Activated CD8-positive, alpha-beta memory T cell treated with anti-CD3 and anti-CD28 coated beads, Interleukin-2, amount 10 ng/mL, durations not matched to agents 7 days and 5 days (primary cell): ENCODE results near the gene HEXD. TPM values are rescaled to one million over a fixed set of nuclear protein-coding genes. Genes with fewer than 3 reads are reported as not detected.
"Not testable (repeated sequence)": the region's sequence is repeated elsewhere in the genome, so short reads cannot be mapped to it uniquely, and the experiment has no call there.

ENCODE experiments used
- ATAC-seq: fragments of 150-1000 bp; cut with Tn5 transposase; one replicate; pipeline ENCODE4 v1.10.0; 2021; ENCODE audit warnings: moderate library complexity
- CTCF ChIA-PET: fragments of 350-600 bp; sonication (Branson Sonifier 250); formaldehyde crosslinking; loops from one replicate; lab custom pipeline; 2021; ENCODE audit warnings: antibody characterized with exemption; lab: Charles Lee
- DNase-seq: peaks from one replicate; pipeline ENCODE4 v3.0.0-alpha.2; 2020
- H3K27ac Mint-ChIP-seq: one replicate; pipeline ENCODE4 v1.8.0; 2021; ENCODE audit warnings: mild to moderate bottlenecking, mixed read lengths
- H3K27me3 Mint-ChIP-seq: one replicate; pipeline ENCODE4 v1.8.0; 2021; ENCODE audit warnings: mixed read lengths
- H3K36me3 Mint-ChIP-seq: one replicate; pipeline ENCODE4 v1.8.0; 2021; ENCODE audit warnings: mild to moderate bottlenecking, mixed read lengths
- H3K4me1 Mint-ChIP-seq: one replicate; pipeline ENCODE4 v1.8.0; 2021; ENCODE audit warnings: mixed read lengths
- H3K4me3 Mint-ChIP-seq: one replicate; pipeline ENCODE4 v1.8.0; 2021; ENCODE audit warnings: mild to moderate bottlenecking, moderate library complexity, mixed read lengths
- H3K9me3 Mint-ChIP-seq: one replicate; pipeline ENCODE4 v1.8.0; 2022; ENCODE audit warnings: low read depth, mixed read lengths
- total RNA-seq, 2 experiments: library from RNA; stranded (reverse); gene quantifications; one replicate each; pipeline ENCODE4 v1.2.3, GENCODE V29; 2021

Gene HEXD
- total RNA-seq, 2 experiments from 2014 or later, result 50.5 to 72.5 TPM

- H3K4me3 Mint-ChIP-seq, result no peak overlapping the region
- peaks cover 11% of the 10 kb centered on the region for H3K4me1 Mint-ChIP-seq
- no peak overlapping the region for H3K27ac Mint-ChIP-seq
- H3K27me3 Mint-ChIP-seq, result no peaks in the 10 kb centered on the region
- CTCF ChIA-PET, result interaction anchor here (1.1 kb wide), 1 partner anchor 57 kb away, joined by 3 read pairs; no protein-coding TSS in a partner anchor
- peaks cover 7% of the 10 kb centered on the region for H3K36me3 Mint-ChIP-seq
- DNase-seq (no peak), ATAC-seq (no peak)
- H3K9me3 Mint-ChIP-seq, result no peaks in the 10 kb centered on the region
Measured at GRCh38 chr17:82408288-82408937, 9.7 kb upstream of the HEXD start.

GRCh38 chr17:82408938-82409318, 9.2 kb upstream of the HEXD start:
- no peak for ATAC-seq
- Mint-ChIP-seq H3K4me3 (no peak overlapping the region), H3K9me3 (no peaks in the 10 kb centered on the region), H3K36me3 (peaks cover 2% of the 10 kb centered on the region), H3K4me1 (peaks cover 7% of the 10 kb centered on the region), H3K27ac (no peak overlapping the region), H3K27me3 (no peaks in the 10 kb centered on the region)
- CTCF ChIA-PET, result interaction anchor here (1.1 to 1.2 kb wide), 2 partner anchors 58 to 203 kb away, joined by 3 read pairs; no protein-coding TSS in a partner anchor
- no peak for DNase-seq

GRCh38 chr17:82410014-82410716, 8.0 kb upstream of the HEXD start:
- DNase-seq (no peak), ATAC-seq (no peak)
- no peaks in the 10 kb centered on the region for H3K27me3 Mint-ChIP-seq
- CTCF ChIA-PET, result interaction anchor here (0.7 to 1.5 kb wide), 3 partner anchors 9 to 204 kb away, joined by 3 read pairs; no protein-coding TSS in a partner anchor
- H3K27ac Mint-ChIP-seq, result no peak overlapping the region
- peaks cover 13% of the 10 kb centered on the region for H3K4me1 Mint-ChIP-seq
- H3K9me3 Mint-ChIP-seq, result no peaks in the 10 kb centered on the region
- H3K36me3 Mint-ChIP-seq, result peaks cover 1% of the 10 kb centered on the region
- no peak overlapping the region for H3K4me3 Mint-ChIP-seq

GRCh38 chr17:82411396-82412053, 6.6 kb upstream of the HEXD start:
- CTCF ChIA-PET, result interaction anchor here (0.7 kb wide), 1 partner anchor 896 kb away, joined by 4 read pairs; no protein-coding TSS in a partner anchor
- no peak overlapping the region for H3K27ac Mint-ChIP-seq
- no peaks in the 10 kb centered on the region for H3K27me3 Mint-ChIP-seq
- no peak overlapping the region for H3K4me3 Mint-ChIP-seq
- peaks cover 14% of the 10 kb centered on the region for H3K4me1 Mint-ChIP-seq
- ATAC-seq, result no peak
- no peaks in the 10 kb centered on the region for H3K9me3 Mint-ChIP-seq
- no peaks in the 10 kb centered on the region for H3K36me3 Mint-ChIP-seq
- DNase-seq, result no peak

- not testable (repeated sequence) for H3K27ac Mint-ChIP-seq, H3K4me3 Mint-ChIP-seq, H3K9me3 Mint-ChIP-seq, DNase-seq, H3K36me3 Mint-ChIP-seq, H3K27me3 Mint-ChIP-seq, ATAC-seq
- CTCF ChIA-PET, result interaction anchor here (0.8 kb wide), 1 partner anchor 61 kb away, joined by 4 read pairs; no protein-coding TSS in a partner anchor
- peaks cover 14% of the 10 kb centered on the region for H3K4me1 Mint-ChIP-seq
Measured at GRCh38 chr17:82412081-82412480, 6.1 kb upstream of the HEXD start.

GRCh38 chr17:82412535-82413520, 5.3 kb upstream of the HEXD start:
- CTCF ChIA-PET, result interaction anchor here (0.8 to 3.1 kb wide), 3 partner anchors 60 to 63 kb away, joined by 3 to 16 read pairs (median 4); no protein-coding TSS in a partner anchor
- H3K36me3 Mint-ChIP-seq, result no peaks in the 10 kb centered on the region
- H3K4me1 Mint-ChIP-seq, result peaks cover 11% of the 10 kb centered on the region
- H3K27me3 Mint-ChIP-seq, result no peaks in the 10 kb centered on the region
- no peak for DNase-seq
- no peak overlapping the region for H3K4me3 Mint-ChIP-seq
- H3K27ac Mint-ChIP-seq, result no peak overlapping the region
- no peak for ATAC-seq
- no peaks in the 10 kb centered on the region for H3K9me3 Mint-ChIP-seq

- no peak overlapping the region for H3K27ac Mint-ChIP-seq
- peak; percentile 86 for DNase-seq
Measured at GRCh38 chr17:82414548-82415281, 3.4 kb upstream of the HEXD start.

GRCh38 chr17:82415336-82415735, 2.8 kb upstream of the HEXD start:
- H3K27me3 Mint-ChIP-seq, result no peaks in the 10 kb centered on the region
- DNase-seq, result no peak
- no peak overlapping the region for H3K27ac Mint-ChIP-seq
- H3K36me3 Mint-ChIP-seq, result peaks cover 7% of the 10 kb centered on the region
- H3K4me3 Mint-ChIP-seq, result no peak overlapping the region
- no peak for ATAC-seq
- peaks cover 22% of the 10 kb centered on the region for H3K4me1 Mint-ChIP-seq
- H3K9me3 Mint-ChIP-seq, result no peaks in the 10 kb centered on the region
- CTCF ChIA-PET, result interaction anchor here (0.6 to 3.1 kb wide), 5 partner anchors 9 to 112 kb away, joined by 3 to 16 read pairs (median 3); no protein-coding TSS in a partner anchor

More at GRCh38 chr17:82414548-82415281, 3.4 kb upstream of the HEXD start:
- Mint-ChIP-seq H3K36me3 (peaks cover under 1% of the 10 kb centered on the region), H3K9me3 (no peaks in the 10 kb centered on the region), H3K4me1 (peaks cover 16% of the 10 kb centered on the region), H3K4me3 (no peak overlapping the region), H3K27me3 (no peaks in the 10 kb centered on the region)
- CTCF ChIA-PET, result interaction anchor here (0.6 to 3.1 kb wide), 6 partner anchors 8 to 133 kb away, joined by 3 to 16 read pairs (median 3); no protein-coding TSS in a partner anchor
- peak; percentile 28 for ATAC-seq

GRCh38 chr17:82415786-82416185, 2.4 kb upstream of the HEXD start:
- H3K27me3 Mint-ChIP-seq, result no peaks in the 10 kb centered on the region
- H3K36me3 Mint-ChIP-seq, result peaks cover 9% of the 10 kb centered on the region
- no peak overlapping the region for H3K27ac Mint-ChIP-seq
- DNase-seq (no peak), ATAC-seq (no peak)
- no peaks in the 10 kb centered on the region for H3K9me3 Mint-ChIP-seq
- CTCF ChIA-PET, result interaction anchor here (0.9 to 3.1 kb wide), 4 partner anchors 9 to 135 kb away, joined by 3 to 16 read pairs (median 4); no protein-coding TSS in a partner anchor
- peaks cover 23% of the 10 kb centered on the region for H3K4me1 Mint-ChIP-seq
- no peak overlapping the region for H3K4me3 Mint-ChIP-seq

- Mint-ChIP-seq H3K27me3 (no peaks in the 10 kb centered on the region), H3K4me3 (no peak overlapping the region), H3K9me3 (no peaks in the 10 kb centered on the region), H3K4me1 (peaks cover 25% of the 10 kb centered on the region), H3K27ac (no peak overlapping the region), H3K36me3 (peaks cover 14% of the 10 kb centered on the region)
- DNase-seq (no peak), ATAC-seq (no peak)
- CTCF ChIA-PET, result interaction anchor here (0.9 to 3.1 kb wide), 5 partner anchors 8 to 253 kb away, joined by 3 to 16 read pairs (median 3); partner anchors contain the start of gene CSNK1D
Measured at GRCh38 chr17:82416264-82416663, 1.9 kb upstream of the HEXD start.

GRCh38 chr17:82416771-82417170, 1.4 kb upstream of the HEXD start:
- peaks cover 16% of the 10 kb centered on the region for H3K36me3 Mint-ChIP-seq
- no peaks in the 10 kb centered on the region for H3K27me3 Mint-ChIP-seq
- no peak for DNase-seq
- H3K4me3 Mint-ChIP-seq, result no peak overlapping the region
- no peak overlapping the region for H3K27ac Mint-ChIP-seq
- CTCF ChIA-PET, result interaction anchor here (0.7 to 1.7 kb wide), 8 partner anchors 8 to 387 kb away, joined by 3 to 7 read pairs (median 3); partner anchors contain the start of gene CSNK1D
- H3K9me3 Mint-ChIP-seq, result no peaks in the 10 kb centered on the region
- ATAC-seq, result no peak
- H3K4me1 Mint-ChIP-seq, result peaks cover 25% of the 10 kb centered on the region
